ENCODE measurements around the gene FAT2. TPM values are rescaled to one million over a fixed set of nuclear protein-coding genes. Genes with fewer than 3 reads are reported as not detected.

FAT2 gene
- total RNA-seq, 4 donors from 2014 or later = 82.9 to 123 (median 106) TPM

GRCh38 chr5:151611127-151611775 lies 20.1 kb upstream of the FAT2 start:
- DNase-seq (ENCODE audit: low spot score in 2 of 2) = no peak
- no peak for TF ChIP-seq CTCF (IDR thresholded peaks at IDR 0.05)
- no peak for TF ChIP-seq POLR2A (IDR thresholded peaks at IDR 0.05)
- intact Hi-C loops (cut with DNase I; ENCODE audit: low total_unique reads) = no loop called here
- H3K4me3 ChIP-seq (ENCODE audit: low read depth, poor library complexity, severe bottlenecking) = no peak overlapping the region
- 88 to 89% methylated on average over 8 of the region's 8 CpGs for WGBS, 2 donors

- no peak for DNase-seq (ENCODE audit: low spot score in 2 of 2)
- intact Hi-C loops (cut with DNase I; ENCODE audit: low total_unique reads) = no loop called here
- TF ChIP-seq POLR2A (IDR thresholded peaks at IDR 0.05) (no peak), CTCF (IDR thresholded peaks at IDR 0.05) (no peak)
- H3K4me3 ChIP-seq (ENCODE audit: low read depth, poor library complexity, severe bottlenecking) = no peak overlapping the region
Measured at GRCh38 chr5:151608522-151608921, 17.4 kb upstream of the FAT2 start.

GRCh38 chr5:151607304-151607703 lies 16.2 kb upstream of the FAT2 start:
- no peak for TF ChIP-seq POLR2A (IDR thresholded peaks at IDR 0.05)
- no peak for TF ChIP-seq CTCF (IDR thresholded peaks at IDR 0.05)
- intact Hi-C loops (cut with DNase I; ENCODE audit: low total_unique reads) = no loop called here
- WGBS, 2 donors = 91 to 98% methylated on average over 3 of the region's 3 CpGs

GRCh38 chr5:151605559-151605958 lies 14.4 kb upstream of the FAT2 start:
- intact Hi-C loops (cut with DNase I; ENCODE audit: low total_unique reads) = no loop called here
- no peak for TF ChIP-seq CTCF (IDR thresholded peaks at IDR 0.05)
- no peak for TF ChIP-seq POLR2A (IDR thresholded peaks at IDR 0.05)
- 79 to 83% methylated on average over 3 of the region's 3 CpGs for WGBS, 2 donors
- no peak for DNase-seq (ENCODE audit: low spot score in 2 of 2)
- H3K4me3 ChIP-seq (ENCODE audit: low read depth, poor library complexity, severe bottlenecking) = no peak overlapping the region

More at GRCh38 chr5:151607304-151607703, 16.2 kb upstream of the FAT2 start:
- H3K4me3 ChIP-seq (ENCODE audit: low read depth, poor library complexity, severe bottlenecking) = no peak overlapping the region
- DNase-seq (ENCODE audit: low spot score in 2 of 2) = no peak

- DNase-seq (ENCODE audit: low spot score in 2 of 2) = no peak
- no peak overlapping the region for H3K4me3 ChIP-seq (ENCODE audit: low read depth, poor library complexity, severe bottlenecking)
- TF ChIP-seq CTCF (IDR thresholded peaks at IDR 0.05) = no peak
- no peak for TF ChIP-seq POLR2A (IDR thresholded peaks at IDR 0.05)
- intact Hi-C loops (cut with DNase I; ENCODE audit: low total_unique reads) = no loop called here
Measured at GRCh38 chr5:151602806-151603205, 11.7 kb upstream of the FAT2 start.

GRCh38 chr5:151601391-151601790 lies 10.3 kb upstream of the FAT2 start:
- intact Hi-C loops (cut with DNase I; ENCODE audit: low total_unique reads) = no loop called here

More at GRCh38 chr5:151601391-151601790, 10.3 kb upstream of the FAT2 start:
- H3K4me3 ChIP-seq (ENCODE audit: low read depth, poor library complexity, severe bottlenecking) = no peak overlapping the region
- TF ChIP-seq CTCF (IDR thresholded peaks at IDR 0.05) (no peak), POLR2A (IDR thresholded peaks at IDR 0.05) (no peak)
- DNase-seq (ENCODE audit: low spot score in 2 of 2) = no peak
- WGBS, 2 donors = 67 to 75% methylated on average over 3 to 4 of the region's 4 CpGs
